Measurements from ENCODE around the gene TFCP2L1.

Gene TFCP2L1

DNA sequence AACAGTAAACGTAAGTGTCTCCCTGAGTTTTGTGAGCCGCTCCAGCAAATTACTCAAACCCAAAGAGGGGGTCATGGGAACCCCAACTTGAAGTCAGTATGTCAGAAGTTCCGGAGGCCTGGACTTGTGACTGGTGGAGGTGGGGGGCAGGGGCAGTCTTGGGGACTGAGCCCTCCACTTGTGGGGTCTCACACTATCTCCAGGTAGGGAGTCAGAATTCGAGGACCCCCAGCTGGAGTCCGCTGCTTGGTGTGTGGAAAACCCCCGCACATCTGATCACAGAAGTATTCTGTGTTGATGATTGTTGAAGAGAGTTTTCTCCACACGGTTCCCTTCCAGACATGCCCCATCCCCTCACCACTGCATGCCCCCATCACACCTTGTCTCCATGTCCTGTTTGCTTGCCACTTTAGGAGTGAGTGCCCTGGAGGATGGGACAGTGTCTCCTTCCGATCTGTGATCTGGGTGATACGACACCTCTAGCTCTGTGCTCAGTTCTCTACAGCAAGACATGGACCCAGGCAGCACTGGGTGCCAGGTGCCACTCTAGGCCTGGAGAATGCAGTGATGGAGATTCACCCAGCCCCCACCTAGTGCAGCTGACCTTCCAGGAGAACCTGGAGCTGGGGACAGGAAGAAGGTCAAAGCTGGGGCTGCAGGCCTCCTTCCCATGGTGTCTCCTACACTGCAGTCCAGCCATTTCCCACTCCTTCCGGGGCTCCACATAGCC, 85.6 kb downstream of the TFCP2L1 start:
- Histone ChIP-seq H3K9me3 (ENCODE audit: severe bottlenecking) (no peaks in the 10 kb centered on the region), H3K4me3 (ENCODE audit: severe bottlenecking) (no peak overlapping the region), H3K36me3 (ENCODE audit: low read depth) (no peaks in the 10 kb centered on the region), H3K27me3 (ENCODE audit: insufficient read depth, poor library complexity, severe bottlenecking) (no peaks in the 10 kb centered on the region), H3K27ac (ENCODE audit: poor library complexity, severe bottlenecking) (peak overlapping the region; percentile 93), H3K4me1 (ENCODE audit: insufficient read depth, poor library complexity, severe bottlenecking) (peaks cover 29% of the 10 kb centered on the region)
- ATAC-seq (ENCODE audit: low read depth) (no peak), DNase-seq (ENCODE audit: low spot score) (no peak)
- no peak for TF ChIP-seq CTCF (IDR thresholded peaks at IDR 0.05; ENCODE audit: poor library complexity, severe bottlenecking)

GRCh38 chr2:121197369-121198091, 87.5 kb downstream of the TFCP2L1 start:
- Histone ChIP-seq H3K9me3 (ENCODE audit: severe bottlenecking) (no peaks in the 10 kb centered on the region), H3K27ac (ENCODE audit: poor library complexity, severe bottlenecking) (peak overlapping the region; percentile 93), H3K4me3 (ENCODE audit: severe bottlenecking) (no peak overlapping the region), H3K27me3 (ENCODE audit: insufficient read depth, poor library complexity, severe bottlenecking) (no peaks in the 10 kb centered on the region), H3K4me1 (ENCODE audit: insufficient read depth, poor library complexity, severe bottlenecking) (peaks cover 29% of the 10 kb centered on the region), H3K36me3 (ENCODE audit: low read depth) (no peaks in the 10 kb centered on the region)
- ATAC-seq (ENCODE audit: low read depth): peak; percentile 84
- DNase-seq (ENCODE audit: low spot score): peak; percentile 81
- no peak for TF ChIP-seq CTCF (IDR thresholded peaks at IDR 0.05; ENCODE audit: poor library complexity, severe bottlenecking)

GRCh38 chr2:121196849-121197155, 88.2 kb downstream of the TFCP2L1 start:
- H3K4me3 ChIP-seq (ENCODE audit: severe bottlenecking): no peak overlapping the region
- no peaks in the 10 kb centered on the region for H3K36me3 ChIP-seq (ENCODE audit: low read depth)
- DNase-seq (ENCODE audit: low spot score) (no peak), ATAC-seq (ENCODE audit: low read depth) (no peak)
- TF ChIP-seq CTCF (IDR thresholded peaks at IDR 0.05; ENCODE audit: poor library complexity, severe bottlenecking): no peak
- no peaks in the 10 kb centered on the region for H3K9me3 ChIP-seq (ENCODE audit: severe bottlenecking)
- H3K4me1 ChIP-seq (ENCODE audit: insufficient read depth, poor library complexity, severe bottlenecking): peaks cover 29% of the 10 kb centered on the region
- H3K27me3 ChIP-seq (ENCODE audit: insufficient read depth, poor library complexity, severe bottlenecking): no peaks in the 10 kb centered on the region
- peak overlapping the region; percentile 93 for H3K27ac ChIP-seq (ENCODE audit: poor library complexity, severe bottlenecking)

DNA sequence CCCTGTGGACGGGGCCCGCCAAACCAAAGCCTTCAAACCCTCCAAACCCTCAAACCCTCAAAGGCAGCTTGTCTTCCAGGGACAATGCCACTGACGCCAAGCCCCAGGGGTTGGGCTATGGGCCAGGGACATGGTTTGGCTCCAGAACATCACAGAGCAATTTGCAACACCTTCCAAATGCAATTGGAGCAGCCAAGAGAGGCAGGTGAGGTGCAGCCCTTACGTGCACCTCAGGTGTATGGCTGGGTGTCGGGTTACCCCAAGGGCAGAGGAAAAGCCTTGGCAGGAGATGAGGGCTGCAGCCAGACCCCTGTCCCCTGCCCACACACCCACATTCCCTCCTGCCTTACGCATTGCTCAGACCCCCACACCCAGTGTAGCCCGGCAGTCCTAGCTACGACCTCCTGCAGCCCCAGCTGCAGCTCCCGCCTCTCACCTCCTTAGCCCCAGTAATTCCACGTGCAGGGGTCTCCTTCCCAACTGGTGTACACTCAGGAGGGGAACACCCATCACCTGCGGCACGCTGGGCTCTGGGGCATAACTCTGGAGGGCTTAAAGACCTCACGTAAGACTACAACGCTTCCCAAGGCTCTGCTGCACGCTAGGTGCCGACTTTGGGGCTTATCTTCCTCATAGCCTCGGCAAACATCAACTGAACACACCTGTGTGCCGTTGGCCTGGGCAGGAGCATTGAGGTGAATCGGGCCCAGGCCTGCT, 88.7 kb downstream of the TFCP2L1 start:
- peak; percentile 51; the same call in 2 of the 3 replicates for ATAC-seq (ENCODE audit: low read depth)

More for the DNA sequence above, 88.7 kb downstream of the TFCP2L1 start:
- Histone ChIP-seq H3K9me3 (ENCODE audit: severe bottlenecking) (no peaks in the 10 kb centered on the region), H3K27me3 (ENCODE audit: insufficient read depth, poor library complexity, severe bottlenecking) (no peaks in the 10 kb centered on the region), H3K4me1 (ENCODE audit: insufficient read depth, poor library complexity, severe bottlenecking) (peaks cover 29% of the 10 kb centered on the region), H3K27ac (ENCODE audit: poor library complexity, severe bottlenecking) (peak overlapping the region; percentile 93), H3K4me3 (ENCODE audit: severe bottlenecking) (no peak overlapping the region), H3K36me3 (ENCODE audit: low read depth) (no peaks in the 10 kb centered on the region)
- TF ChIP-seq CTCF (IDR thresholded peaks at IDR 0.05; ENCODE audit: poor library complexity, severe bottlenecking): no peak
- no peak for DNase-seq (ENCODE audit: low spot score)
